Activated CD4-positive, alpha-beta T cell treated with anti-CD3 and anti-CD28 coated beads, Interleukin-2, Interleukin-6, amounts not matched to agents 100 ng/mL and 50 ng/mL, durations not matched to agents 16 hours and 8 hours (primary cell): ENCODE measurements around the gene TSPAN15.
A peak's percentile ranks its signal among the peaks of the same experiment; 100 is the strongest.
"Not testable (repeated sequence)": the region's sequence is repeated elsewhere in the genome, so short reads cannot be mapped to it uniquely, and the experiment has no call there.

ENCODE experiments used
- DNase-seq: peaks from one replicate; pipeline ENCODE4 v3.0.0-alpha.2; 2020

The TSPAN15 gene

DNA sequence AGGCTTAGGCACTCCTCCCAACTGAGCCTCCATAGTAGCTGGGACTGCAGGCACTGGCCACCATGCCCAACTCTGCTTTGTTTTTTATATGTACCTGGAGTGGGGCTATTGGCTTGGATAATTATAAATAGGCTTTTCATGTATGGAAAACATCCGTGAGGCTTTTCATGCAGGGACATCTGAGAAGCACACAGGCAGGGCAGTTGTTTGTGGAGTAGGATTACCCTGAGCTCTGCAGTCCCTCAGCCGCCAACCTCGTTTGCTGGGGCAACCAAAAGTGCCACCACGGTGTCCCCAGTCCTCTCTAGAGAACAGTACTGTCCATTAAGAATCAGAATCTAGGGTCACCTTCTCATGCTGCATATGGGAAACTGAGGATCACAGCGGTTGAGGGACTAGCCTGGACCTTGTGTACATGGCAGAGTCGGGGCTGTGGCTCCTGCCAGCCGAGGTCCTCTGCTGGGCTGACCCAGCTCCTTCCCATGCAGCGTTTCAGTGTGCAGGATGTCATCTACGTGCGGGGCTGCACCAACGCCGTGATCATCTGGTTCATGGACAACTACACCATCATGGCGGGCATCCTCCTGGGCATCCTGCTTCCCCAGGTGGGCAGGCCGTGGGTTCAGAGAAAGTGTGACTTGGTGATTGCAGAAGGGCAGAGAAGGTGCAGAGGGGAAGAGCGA is 54.5 kb downstream of the TSPAN15 start:
- no peak for DNase-seq

DNA sequence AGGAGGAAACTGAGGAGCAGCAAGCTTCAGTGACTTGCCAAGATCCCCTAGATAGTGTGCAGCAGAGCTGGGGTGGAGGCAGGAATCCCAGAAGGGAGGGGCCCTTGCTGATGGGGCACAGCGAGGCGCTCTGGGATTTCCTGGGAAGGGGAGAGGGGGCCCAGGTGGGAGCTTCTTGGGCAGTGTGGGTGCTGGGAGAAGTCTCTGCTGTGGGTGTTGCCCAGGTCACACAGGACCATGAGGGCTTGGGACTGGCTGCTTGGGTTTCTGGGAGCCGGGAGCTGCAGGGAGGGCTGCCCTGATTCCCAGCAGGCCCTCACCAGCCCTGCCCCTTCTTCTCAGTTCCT is 55.2 kb downstream of the TSPAN15 start:
- no peak for DNase-seq

DNA sequence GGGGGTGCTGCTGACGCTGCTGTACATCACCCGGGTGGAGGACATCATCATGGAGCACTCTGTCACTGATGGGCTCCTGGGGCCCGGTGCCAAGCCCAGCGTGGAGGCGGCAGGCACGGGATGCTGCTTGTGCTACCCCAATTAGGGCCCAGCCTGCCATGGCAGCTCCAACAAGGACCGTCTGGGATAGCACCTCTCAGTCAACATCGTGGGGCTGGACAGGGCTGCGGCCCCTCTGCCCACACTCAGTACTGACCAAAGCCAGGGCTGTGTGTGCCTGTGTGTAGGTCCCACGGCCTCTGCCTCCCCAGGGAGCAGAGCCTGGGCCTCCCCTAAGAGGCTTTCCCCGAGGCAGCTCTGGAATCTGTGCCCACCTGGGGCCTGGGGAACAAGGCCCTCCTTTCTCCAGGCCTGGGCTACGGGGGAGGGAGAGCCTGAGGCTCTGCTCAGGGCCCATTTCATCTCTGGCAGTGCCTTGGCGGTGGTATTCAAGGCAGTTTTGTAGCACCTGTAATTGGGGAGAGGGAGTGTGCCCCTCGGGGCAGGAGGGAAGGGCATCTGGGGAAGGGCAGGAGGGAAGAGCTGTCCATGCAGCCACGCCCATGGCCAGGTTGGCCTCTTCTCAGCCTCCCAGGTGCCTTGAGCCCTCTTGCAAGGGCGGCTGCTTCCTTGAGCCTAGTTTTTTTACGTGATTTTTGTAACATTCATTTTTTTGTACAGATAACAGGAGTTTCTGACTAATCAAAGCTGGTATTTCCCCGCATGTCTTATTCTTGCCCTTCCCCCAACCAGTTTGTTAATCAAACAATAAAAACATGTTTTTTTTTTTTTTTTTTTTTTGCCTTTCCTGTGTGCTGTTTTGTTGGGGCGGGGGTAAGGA is 55.8 kb downstream of the TSPAN15 start:
- DNase-seq: no peak

DNA sequence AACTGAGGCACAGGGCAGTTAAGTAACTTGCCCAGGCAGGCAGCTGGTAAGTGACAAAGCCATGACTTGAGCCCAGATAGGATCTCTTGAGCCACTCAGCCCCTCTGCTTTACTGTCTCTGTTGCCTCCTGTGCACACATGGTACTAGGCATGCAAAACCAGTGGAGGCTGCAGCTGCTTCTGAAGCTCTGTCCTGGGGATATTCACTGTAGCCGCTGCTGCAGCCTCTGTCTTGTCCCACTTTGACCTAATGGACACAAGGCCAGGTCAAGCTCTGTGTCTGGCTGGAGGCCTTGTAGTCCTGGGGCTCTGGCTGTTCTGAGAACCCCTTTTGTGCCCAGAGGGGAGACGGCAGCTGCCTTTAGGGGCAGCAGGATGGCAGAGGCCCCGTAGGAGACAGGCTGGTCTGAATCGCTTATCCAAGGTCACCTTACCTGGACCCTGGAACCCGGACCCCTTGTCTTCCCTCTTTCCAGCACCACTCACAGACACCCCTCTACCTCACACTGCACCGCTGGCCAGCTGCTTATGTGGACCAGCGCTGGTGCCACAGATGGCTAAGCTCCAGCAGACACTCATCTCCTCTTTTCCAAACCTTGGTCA is 57.6 kb downstream of the TSPAN15 start:
- no peak for DNase-seq

DNA sequence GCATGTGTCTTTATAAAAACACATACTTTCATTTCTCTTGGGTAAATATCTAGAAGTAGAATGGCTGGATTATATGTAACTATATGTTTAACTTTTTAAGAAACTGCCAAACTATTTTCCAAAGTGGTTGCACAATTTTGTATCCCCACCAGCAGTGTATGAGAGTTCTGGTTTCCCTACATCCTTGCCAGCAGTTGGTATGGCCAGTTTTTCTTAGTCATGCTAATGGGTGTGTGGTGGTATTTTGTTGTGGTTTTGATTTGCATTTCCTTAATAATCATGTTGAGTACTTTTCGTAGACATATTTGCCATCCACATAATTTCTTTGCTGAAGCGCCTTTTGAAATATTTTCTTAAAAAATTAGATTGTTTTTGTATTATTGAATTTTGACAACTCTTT is 61.6 kb downstream of the TSPAN15 start:
- DNase-seq: no peak

DNA sequence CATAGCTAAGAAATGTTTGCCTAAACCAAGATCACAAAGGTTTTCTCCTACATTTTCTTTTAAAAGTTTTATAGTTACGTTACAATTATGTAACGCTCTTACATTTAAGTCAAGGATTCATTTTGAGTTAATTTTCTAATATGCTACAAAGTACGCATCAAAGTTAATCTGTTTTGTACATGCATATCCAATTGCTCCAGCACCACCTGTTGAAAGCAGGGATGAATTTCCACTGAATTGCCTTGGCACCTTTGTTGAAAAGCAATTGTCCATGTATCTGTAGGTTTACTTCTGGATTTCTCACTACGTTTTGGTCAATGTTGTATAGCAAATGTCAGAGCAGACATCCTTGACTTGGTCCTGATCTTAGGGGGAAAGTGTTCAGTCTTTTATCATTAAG is 62.4 kb downstream of the TSPAN15 start:
- DNase-seq: no peak

DNA sequence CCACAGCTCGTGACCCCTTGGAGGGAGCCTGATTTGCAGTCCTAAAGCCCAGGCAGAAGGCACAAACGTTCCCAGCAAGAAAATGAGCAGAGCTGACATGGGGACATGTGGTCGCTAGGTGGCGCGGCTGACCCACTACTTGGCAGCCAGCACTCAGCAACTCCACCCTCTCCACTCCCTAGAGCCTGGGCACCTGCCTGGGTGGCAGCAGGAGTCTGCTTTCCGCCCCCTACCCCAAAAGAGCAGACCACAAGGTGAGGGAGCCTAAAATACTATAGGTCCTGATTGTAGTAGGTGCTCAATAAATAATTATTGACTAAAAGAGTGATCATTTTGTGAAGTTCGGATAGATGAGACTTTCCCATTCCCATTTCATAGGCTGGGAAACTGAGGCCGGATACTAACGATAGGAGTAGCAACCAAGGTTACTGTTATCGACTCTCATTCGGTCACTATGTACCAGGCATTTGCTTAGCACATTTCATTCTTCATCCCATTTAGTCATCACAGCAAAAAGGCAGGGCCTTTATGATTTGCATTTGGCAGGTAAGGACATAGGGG is 64.5 kb downstream of the TSPAN15 start:
- peak; percentile 82 for DNase-seq

- DNase-seq: peak; percentile 32
Measured at GRCh38 chr10:69516316-69516715, 65.1 kb downstream of the TSPAN15 start.

GRCh38 chr10:69516796-69517195 is 65.5 kb downstream of the TSPAN15 start:
- DNase-seq: no peak

DNA sequence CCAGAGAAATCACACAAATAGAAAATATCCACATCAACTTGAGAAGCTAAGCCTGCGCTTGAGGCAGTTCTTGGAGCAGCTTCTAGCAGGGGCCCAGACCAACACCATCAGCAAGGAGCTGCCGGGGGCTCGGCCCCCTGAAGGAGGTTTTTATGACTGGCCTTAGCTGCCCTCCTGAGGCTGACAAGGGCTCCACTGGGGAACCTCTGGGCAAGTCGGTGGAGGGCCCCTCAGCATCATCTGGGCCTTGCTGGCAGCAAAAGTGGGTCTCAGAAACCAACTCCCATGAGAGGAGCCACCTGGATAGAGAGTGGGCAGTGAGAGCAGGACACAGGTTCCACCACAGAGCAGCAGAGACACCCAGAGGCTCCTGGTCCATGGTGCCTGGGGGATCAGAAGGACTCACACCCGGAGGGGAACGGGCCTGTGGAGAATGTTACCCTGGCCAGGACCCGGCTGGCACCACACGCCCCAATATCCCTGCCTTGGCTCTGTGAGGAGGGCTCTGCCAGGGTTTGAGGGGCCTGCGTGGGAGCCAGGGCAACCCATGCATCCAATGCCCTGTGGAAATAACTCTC is 66.1 kb downstream of the TSPAN15 start:
- no peak for DNase-seq

GRCh38 chr10:69527961-69528360 is 76.7 kb downstream of the TSPAN15 start:
- no peak for DNase-seq

DNA sequence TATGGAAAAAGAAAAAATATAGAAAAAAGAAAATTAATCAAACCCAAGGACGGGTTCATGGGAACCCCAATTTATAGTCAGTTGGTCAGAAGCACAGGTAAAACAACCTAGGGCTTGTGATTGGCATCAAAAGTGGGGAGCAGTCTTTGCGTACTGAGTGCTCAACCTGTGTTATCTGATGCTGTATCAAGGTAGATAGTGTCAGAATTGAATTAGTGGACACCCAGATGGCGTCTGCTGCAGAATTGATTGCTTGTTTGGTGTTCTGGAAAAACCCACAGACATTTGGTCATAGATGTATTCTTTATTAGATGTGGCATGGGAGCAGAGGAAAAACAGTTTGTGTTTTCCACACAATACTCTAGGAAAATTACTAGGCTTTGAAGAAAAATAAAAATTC is 82.4 kb downstream of the TSPAN15 start:
- no peak for DNase-seq

DNA sequence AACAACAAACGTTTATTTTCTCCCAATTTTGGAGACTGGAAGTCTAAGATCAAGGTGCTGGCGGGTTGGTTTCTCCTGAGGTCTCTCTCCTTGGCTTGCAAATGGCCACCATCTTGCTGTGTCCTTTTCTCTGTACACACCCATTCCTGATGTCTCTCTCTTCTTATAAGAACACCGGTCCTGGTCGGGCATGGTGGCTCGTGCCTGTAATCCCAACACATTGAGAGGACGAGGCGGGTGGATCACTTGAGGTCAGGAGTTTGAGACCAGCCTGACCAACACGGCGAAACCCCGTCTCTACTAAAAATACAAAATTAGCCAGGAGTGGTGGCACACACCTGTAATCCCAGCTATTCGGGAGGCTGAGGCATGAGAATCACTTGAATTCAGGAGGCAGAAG is 85.3 kb downstream of the TSPAN15 start:
- DNase-seq: not testable (repeated sequence)

- no peak for DNase-seq
Measured at GRCh38 chr10:69537449-69537848, 86.2 kb downstream of the TSPAN15 start.

DNA sequence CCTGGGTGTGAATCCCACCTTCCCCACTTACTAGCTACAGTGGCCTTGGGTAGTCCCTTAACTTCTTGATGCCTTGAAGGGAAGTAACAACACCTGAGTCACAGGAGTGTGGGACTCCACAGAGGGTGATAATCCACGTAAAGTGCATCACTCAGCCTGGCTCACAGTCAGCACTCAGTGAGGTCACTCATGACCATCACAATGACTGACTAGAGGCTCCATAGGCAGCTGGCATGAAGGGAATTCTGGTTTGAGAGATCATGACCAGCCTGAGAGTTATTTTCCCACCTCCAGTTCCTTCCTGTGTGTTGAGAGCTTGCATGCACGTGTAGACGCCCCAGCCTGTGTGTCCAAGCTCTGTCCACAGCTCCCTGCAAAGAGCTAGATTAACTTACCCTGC is 87.2 kb downstream of the TSPAN15 start:
- no peak for DNase-seq

- DNase-seq: no peak
Measured at GRCh38 chr10:69541463-69541862, 90.2 kb downstream of the TSPAN15 start.

DNA sequence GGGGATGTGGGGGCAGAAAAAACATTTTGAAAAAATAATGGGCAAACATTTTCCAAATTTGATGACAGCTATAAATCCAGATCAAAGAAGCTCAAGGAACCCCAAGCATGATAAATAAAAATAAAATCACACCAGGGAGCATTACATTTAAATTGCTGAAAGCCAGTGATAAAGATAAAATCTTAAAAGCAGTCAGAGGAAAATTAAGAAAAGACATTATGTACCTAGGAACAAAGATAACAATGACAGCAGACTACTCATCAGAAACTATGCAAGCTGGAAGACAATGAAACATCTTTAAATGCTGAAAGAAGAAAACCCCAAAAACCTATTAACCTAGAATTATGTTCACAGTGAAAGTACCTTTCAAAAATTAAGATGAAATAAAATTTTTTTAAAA is 98.7 kb downstream of the TSPAN15 start:
- no peak for DNase-seq

DNA sequence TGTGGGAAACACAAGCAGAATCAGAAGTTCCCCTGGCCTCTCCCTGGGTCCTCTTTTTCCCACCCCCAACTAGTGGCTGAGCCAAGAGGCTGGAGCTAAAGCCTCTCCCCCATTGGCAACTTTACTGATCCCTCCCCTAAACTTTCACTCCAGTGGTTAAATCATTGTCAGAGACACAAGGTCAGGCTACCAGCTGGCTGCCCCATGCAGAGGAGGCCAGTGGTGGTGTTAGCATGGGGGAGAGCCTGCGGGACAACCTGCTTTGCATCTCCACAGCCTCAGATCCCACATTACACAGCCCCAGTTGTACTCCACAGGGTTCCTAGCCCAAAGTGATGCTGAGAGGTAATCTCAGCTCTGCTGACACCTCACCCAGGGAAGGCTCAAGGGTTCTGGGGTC is 101.0 kb downstream of the TSPAN15 start:
- no peak for DNase-seq

- DNase-seq: no peak
Measured at GRCh38 chr10:69553328-69553727, 102.1 kb downstream of the TSPAN15 start.

GRCh38 chr10:69554611-69555010 is 103.3 kb downstream of the TSPAN15 start:
- DNase-seq: no peak
